GM23338 (cell line): ENCODE results near the gene MAN2B2.

Experiments
- CTCF ChIP-seq, 2 experiments: fragments of 200-600 bp in 1 of 2; sonication (generic) in 1 of 2; conservative IDR thresholded peaks; 2 replicates each; pipeline versions ENCODE4 v1.5.1 to v1.6.1; 2016 to 2017; ENCODE audit warnings: antibody characterized with exemption in 2 of 2, low read depth in 2 of 2, mild to moderate bottlenecking in 2 of 2, moderate library complexity in 1 of 2
- POLR2AphosphoS5 ChIP-seq: IDR thresholded peaks from 2 replicates; pipeline ENCODE4 v1.6.1; 2016; ENCODE audit warnings: antibody characterized with exemption, low read depth
- REST ChIP-seq: IDR thresholded peaks from one replicate; pipeline ENCODE4 v1.6.1; 2018; ENCODE audit warnings: antibody characterized with exemption; ENCODE audit not compliant: unreplicated experiment

- TF ChIP-seq CTCF (conservative IDR thresholded peaks at IDR 0.05; ENCODE audit: low read depth in 2 of 2), result no peak
- no peak for TF ChIP-seq REST
- TF ChIP-seq POLR2AphosphoS5, result no peak
Observed at GRCh38 chr4:6532102-6532501, 42.9 kb upstream of the MAN2B2 start.
